Activated T-helper 17 cell treated with anti-CD3 and anti-CD28 coated beads, Interleukin-2, amount 50 U/mL, for 72 hours (primary cell): ENCODE results near the gene LSM3. TPM values are rescaled to one million over a fixed set of nuclear protein-coding genes. Genes with fewer than 3 reads are reported as not detected.

Experiments used
- ATAC-seq: fragments of 150-1000 bp; cut with Tn5 transposase; replicated peaks from 2 replicates; pipeline ENCODE4 v1.10.0; 2021; ENCODE audit warnings: mild to moderate bottlenecking, moderate library complexity
- H3K27ac Mint-ChIP-seq: one replicate; pipeline ENCODE4 v1.8.0; 2022; ENCODE audit warnings: mixed read lengths
- H3K27me3 Mint-ChIP-seq: one replicate; pipeline ENCODE4 v1.8.0; 2022; ENCODE audit warnings: mixed read lengths
- H3K36me3 Mint-ChIP-seq: one replicate; pipeline ENCODE4 v1.8.0; 2022; ENCODE audit warnings: low read depth, mild to moderate bottlenecking, mixed read lengths
- H3K4me1 Mint-ChIP-seq: one replicate; pipeline ENCODE4 v1.8.0; 2022; ENCODE audit warnings: mixed read lengths
- H3K4me3 Mint-ChIP-seq: one replicate; pipeline ENCODE4 v1.8.0; 2022; ENCODE audit warnings: mild to moderate bottlenecking, mixed read lengths
- H3K9me3 Mint-ChIP-seq: one replicate; pipeline ENCODE4 v1.8.0; 2022; ENCODE audit warnings: mixed read lengths
- total RNA-seq, 2 donors: library from RNA; stranded (reverse); gene quantifications; one replicate each; pipeline ENCODE4 v1.2.3, GENCODE V29; 2022

The LSM3 gene
- total RNA-seq, 2 donors from 2014 or later, result 15.6 to 20.6 TPM

- Mint-ChIP-seq H3K36me3 (no peaks in the 10 kb centered on the region), H3K27ac (no peak overlapping the region), H3K4me1 (peaks cover 5% of the 10 kb centered on the region), H3K27me3 (no peaks in the 10 kb centered on the region), H3K9me3 (no peaks in the 10 kb centered on the region), H3K4me3 (no peak overlapping the region)
- no peak for ATAC-seq
These were observed 29.6 kb downstream of the LSM3 start for GRCh38 chr3:14208168-14208567.

GRCh38 chr3:14208977-14209394, 30.4 kb downstream of the LSM3 start:
- Mint-ChIP-seq H3K9me3 (no peaks in the 10 kb centered on the region), H3K27me3 (no peaks in the 10 kb centered on the region), H3K4me1 (no peaks in the 10 kb centered on the region), H3K4me3 (no peak overlapping the region), H3K27ac (no peak overlapping the region), H3K36me3 (no peaks in the 10 kb centered on the region)
- ATAC-seq, result no peak

- H3K27me3 Mint-ChIP-seq, result no peaks in the 10 kb centered on the region
- ATAC-seq, result no peak
- no peak overlapping the region for H3K4me3 Mint-ChIP-seq
- H3K27ac Mint-ChIP-seq, result no peak overlapping the region
- H3K36me3 Mint-ChIP-seq, result no peaks in the 10 kb centered on the region
- no peaks in the 10 kb centered on the region for H3K4me1 Mint-ChIP-seq
- H3K9me3 Mint-ChIP-seq, result no peaks in the 10 kb centered on the region
These were observed 31.1 kb downstream of the LSM3 start for GRCh38 chr3:14209581-14210289.

GRCh38 chr3:14210290-14210688, 31.7 kb downstream of the LSM3 start:
- no peaks in the 10 kb centered on the region for H3K27me3 Mint-ChIP-seq
- H3K36me3 Mint-ChIP-seq, result no peaks in the 10 kb centered on the region
- H3K27ac Mint-ChIP-seq, result no peak overlapping the region
- ATAC-seq, result no peak
- no peaks in the 10 kb centered on the region for H3K4me1 Mint-ChIP-seq
- no peak overlapping the region for H3K4me3 Mint-ChIP-seq
- H3K9me3 Mint-ChIP-seq, result no peaks in the 10 kb centered on the region

- H3K27ac Mint-ChIP-seq, result no peak overlapping the region
- H3K27me3 Mint-ChIP-seq, result no peaks in the 10 kb centered on the region
- ATAC-seq, result no peak
- H3K36me3 Mint-ChIP-seq, result no peaks in the 10 kb centered on the region
- no peaks in the 10 kb centered on the region for H3K9me3 Mint-ChIP-seq
- H3K4me1 Mint-ChIP-seq, result no peaks in the 10 kb centered on the region
- no peak overlapping the region for H3K4me3 Mint-ChIP-seq
These were observed 32.4 kb downstream of the LSM3 start for GRCh38 chr3:14210843-14211594.

- Mint-ChIP-seq H3K4me3 (no peak overlapping the region), H3K27me3 (no peaks in the 10 kb centered on the region), H3K9me3 (no peaks in the 10 kb centered on the region), H3K27ac (no peak overlapping the region), H3K36me3 (no peaks in the 10 kb centered on the region), H3K4me1 (no peaks in the 10 kb centered on the region)
- ATAC-seq, result no peak
These were observed 33.0 kb downstream of the LSM3 start for GRCh38 chr3:14211621-14212020.

GRCh38 chr3:14212032-14212431, 33.4 kb downstream of the LSM3 start:
- Mint-ChIP-seq H3K4me3 (no peak overlapping the region), H3K9me3 (no peaks in the 10 kb centered on the region), H3K27ac (no peak overlapping the region), H3K4me1 (no peaks in the 10 kb centered on the region), H3K36me3 (no peaks in the 10 kb centered on the region), H3K27me3 (no peaks in the 10 kb centered on the region)
- ATAC-seq, result no peak

GRCh38 chr3:14213066-14213774, 34.6 kb downstream of the LSM3 start:
- no peaks in the 10 kb centered on the region for H3K36me3 Mint-ChIP-seq
- no peaks in the 10 kb centered on the region for H3K27me3 Mint-ChIP-seq
- H3K4me1 Mint-ChIP-seq, result no peaks in the 10 kb centered on the region
- no peak overlapping the region for H3K4me3 Mint-ChIP-seq
- no peak overlapping the region for H3K27ac Mint-ChIP-seq
- no peaks in the 10 kb centered on the region for H3K9me3 Mint-ChIP-seq
- no peak for ATAC-seq

- H3K27ac Mint-ChIP-seq, result no peak overlapping the region
- H3K4me3 Mint-ChIP-seq, result no peak overlapping the region
- no peaks in the 10 kb centered on the region for H3K4me1 Mint-ChIP-seq
These were observed 36.1 kb downstream of the LSM3 start for GRCh38 chr3:14214764-14215163.

GRCh38 chr3:14216257-14217048, 37.8 kb downstream of the LSM3 start:
- no peaks in the 10 kb centered on the region for H3K36me3 Mint-ChIP-seq
- H3K4me1 Mint-ChIP-seq, result no peaks in the 10 kb centered on the region
- no peak overlapping the region for H3K27ac Mint-ChIP-seq
- no peaks in the 10 kb centered on the region for H3K27me3 Mint-ChIP-seq
- H3K4me3 Mint-ChIP-seq, result peak overlapping the region; percentile 46
- H3K9me3 Mint-ChIP-seq, result peaks cover 7% of the 10 kb centered on the region
- peak; percentile 78 for ATAC-seq

More at GRCh38 chr3:14214764-14215163, 36.1 kb downstream of the LSM3 start:
- H3K36me3 Mint-ChIP-seq, result no peaks in the 10 kb centered on the region
- H3K27me3 Mint-ChIP-seq, result no peaks in the 10 kb centered on the region
- ATAC-seq, result no peak
- H3K9me3 Mint-ChIP-seq, result no peaks in the 10 kb centered on the region

- Mint-ChIP-seq H3K4me3 (no peak overlapping the region), H3K4me1 (no peaks in the 10 kb centered on the region), H3K9me3 (peaks cover 17% of the 10 kb centered on the region), H3K36me3 (no peaks in the 10 kb centered on the region), H3K27ac (no peak overlapping the region), H3K27me3 (peaks cover 10% of the 10 kb centered on the region)
- ATAC-seq, result no peak
These were observed 39.7 kb downstream of the LSM3 start for GRCh38 chr3:14218355-14218754.

GRCh38 chr3:14220933-14221332, 42.3 kb downstream of the LSM3 start:
- Mint-ChIP-seq H3K4me1 (no peaks in the 10 kb centered on the region), H3K27ac (no peak overlapping the region), H3K27me3 (peaks cover 23% of the 10 kb centered on the region), H3K36me3 (no peaks in the 10 kb centered on the region), H3K4me3 (no peak overlapping the region), H3K9me3 (peaks cover 17% of the 10 kb centered on the region)
- no peak for ATAC-seq

GRCh38 chr3:14221902-14222301, 43.3 kb downstream of the LSM3 start:
- Mint-ChIP-seq H3K36me3 (no peaks in the 10 kb centered on the region), H3K27ac (no peak overlapping the region), H3K9me3 (peaks cover 17% of the 10 kb centered on the region), H3K27me3 (peaks cover 30% of the 10 kb centered on the region), H3K4me3 (no peak overlapping the region), H3K4me1 (no peaks in the 10 kb centered on the region)
- ATAC-seq, result no peak

GRCh38 chr3:14222457-14222856, 43.8 kb downstream of the LSM3 start:
- Mint-ChIP-seq H3K27me3 (peaks cover 33% of the 10 kb centered on the region), H3K9me3 (peaks cover 17% of the 10 kb centered on the region), H3K4me3 (no peak overlapping the region), H3K27ac (no peak overlapping the region), H3K36me3 (no peaks in the 10 kb centered on the region), H3K4me1 (no peaks in the 10 kb centered on the region)
- no peak for ATAC-seq
